ENCODE data around the gene CRTAC1. TPM values are rescaled to one million over a fixed set of nuclear protein-coding genes. Genes with fewer than 3 reads are reported as not detected.

Gene CRTAC1
- polyA plus RNA-seq, 3 donors: not detected

- H3K4me2 ChIP-seq (replicated peaks; ENCODE audit: extremely low read depth, low read length, poor library complexity, severe bottlenecking): no peak overlapping the region
- no peak for TF ChIP-seq CTCF (IDR thresholded peaks at IDR 0.05)
- WGBS (ENCODE audit: insufficient coverage): 100% methylated on average over 3 of the region's 5 CpGs
- H3K36me3 ChIP-seq (replicated peaks in 1 of 2; ENCODE audit: control insufficient read depth in 1 of 2, insufficient read depth in 2 of 2, low read length in 2 of 2): no peaks in the 10 kb centered on the region
- no peak overlapping the region for H3K9ac ChIP-seq (ENCODE audit: insufficient read depth, low read length, poor library complexity, severe bottlenecking)
- Mint-ChIP-seq H3K4me1 (no peaks in the 10 kb centered on the region), H3K4me3 (no peak overlapping the region), H3K36me3 (no peaks in the 10 kb centered on the region), H3K27ac (no peak overlapping the region), H3K9me3 (peaks cover 0 to 5% (median 0%) of the 10 kb centered on the region in 7 donors), H3K27me3 (ENCODE audit: low read depth in 3 of 3) (peaks cover 7 to 16% (median 16%) of the 10 kb centered on the region in 3 donors)
- H3K9me3 ChIP-seq (replicated peaks in 1 of 2; ENCODE audit: control insufficient read depth in 1 of 2, insufficient read depth in 1 of 2, low read length in 2 of 2): no peaks in the 10 kb centered on the region
- intact Hi-C loops (cut with micrococcal nuclease): no loop called here
- no peak overlapping the region for H2AFZ ChIP-seq (ENCODE audit: insufficient read depth, low read depth, low read length, poor library complexity, severe bottlenecking)
- H3K79me2 ChIP-seq (ENCODE audit: insufficient read depth, low read length): no peaks in the 10 kb centered on the region
- H3K4me3 ChIP-seq (replicated peaks in 1 of 3; ENCODE audit: low read depth in 2 of 3, low read length in 3 of 3): no peak overlapping the region
- DNase-seq: no peak
- H4K20me1 ChIP-seq (ENCODE audit: insufficient read depth, low read length): no peaks in the 10 kb centered on the region
- H3K27ac ChIP-seq (ENCODE audit: low read depth in 1 of 2, low read length in 2 of 2): no peak overlapping the region
- H3K4me1 ChIP-seq (ENCODE audit: control insufficient read depth in 1 of 2, insufficient read depth in 2 of 2, low read length in 2 of 2): no peaks in the 10 kb centered on the region
- H3K27me3 ChIP-seq (ENCODE audit: control insufficient read depth in 2 of 2, insufficient read depth in 2 of 2, low read length in 2 of 2): peaks cover 0 to 3% of the 10 kb centered on the region in 2 donors
Measured at GRCh38 chr10:97923476-97923875, 106.9 kb downstream of the CRTAC1 start.

- intact Hi-C loops (cut with micrococcal nuclease): no loop called here
- H3K27me3 Mint-ChIP-seq (ENCODE audit: low read depth in 3 of 3): peaks cover 6 to 20% (median 19%) of the 10 kb centered on the region in 3 donors
- no peak for TF ChIP-seq CTCF (IDR thresholded peaks at IDR 0.05)
- no peak overlapping the region for H3K4me3 Mint-ChIP-seq
- H2AFZ ChIP-seq (ENCODE audit: insufficient read depth, low read depth, low read length, poor library complexity, severe bottlenecking): no peak overlapping the region
- no peak overlapping the region for H3K27ac ChIP-seq (ENCODE audit: low read depth in 1 of 2, low read length in 2 of 2)
- H3K27ac Mint-ChIP-seq: no peak overlapping the region
- WGBS (ENCODE audit: insufficient coverage): 89% methylated on average over 13 of the region's 13 CpGs
- no peaks in the 10 kb centered on the region for H3K36me3 ChIP-seq (replicated peaks in 1 of 2; ENCODE audit: control insufficient read depth in 1 of 2, insufficient read depth in 2 of 2, low read length in 2 of 2)
- DNase-seq: no peak
- H4K20me1 ChIP-seq (ENCODE audit: insufficient read depth, low read length): no peaks in the 10 kb centered on the region
- H3K9me3 Mint-ChIP-seq: peaks cover 0 to 5% (median 0%) of the 10 kb centered on the region in 7 donors
- no peak overlapping the region for H3K9ac ChIP-seq (ENCODE audit: insufficient read depth, low read length, poor library complexity, severe bottlenecking)
- H3K36me3 Mint-ChIP-seq: no peaks in the 10 kb centered on the region
- peaks cover 0 to 3% of the 10 kb centered on the region in 2 donors for H3K27me3 ChIP-seq (ENCODE audit: control insufficient read depth in 2 of 2, insufficient read depth in 2 of 2, low read length in 2 of 2)
- H3K4me1 ChIP-seq (ENCODE audit: control insufficient read depth in 1 of 2, insufficient read depth in 2 of 2, low read length in 2 of 2): no peaks in the 10 kb centered on the region
- H3K4me2 ChIP-seq (replicated peaks; ENCODE audit: extremely low read depth, low read length, poor library complexity, severe bottlenecking): no peak overlapping the region
- H3K4me1 Mint-ChIP-seq: no peaks in the 10 kb centered on the region
- no peaks in the 10 kb centered on the region for H3K79me2 ChIP-seq (ENCODE audit: insufficient read depth, low read length)
- no peaks in the 10 kb centered on the region for H3K9me3 ChIP-seq (replicated peaks in 1 of 2; ENCODE audit: control insufficient read depth in 1 of 2, insufficient read depth in 1 of 2, low read length in 2 of 2)
- H3K4me3 ChIP-seq (replicated peaks in 1 of 3; ENCODE audit: low read depth in 2 of 3, low read length in 3 of 3): no peak overlapping the region
Measured at GRCh38 chr10:97923057-97923456, 107.4 kb downstream of the CRTAC1 start.
